ENCODE results near the gene OR2J3. TPM values are rescaled to one million over a fixed set of nuclear protein-coding genes. Genes with fewer than 3 reads are reported as not detected.
"Not testable (repeated sequence)": the region's sequence is repeated elsewhere in the genome, so short reads cannot be mapped to it uniquely, and the experiment has no call there.

The OR2J3 gene
- total RNA-seq = not detected

GRCh38 chr6:29107758-29108157 lies at the start of gene OR2J3:
OR2J3 (plus strand) TSS chr6:29108058; CDS start chr6:29111891, 3,833 bp downstream.
- DNase-seq = no peak
- no peak within 1 kb of the TSS for H3K4me3 Mint-ChIP-seq
- no peaks in the 10 kb centered on the region for H3K36me3 Mint-ChIP-seq (ENCODE audit: insufficient read depth)
- no peaks in the 10 kb centered on the region for H3K9me3 Mint-ChIP-seq
- H3K27me3 Mint-ChIP-seq (ENCODE audit: low read depth) = peaks cover 45% of the 10 kb centered on the region
- no peaks in the 10 kb centered on the region for H3K4me1 Mint-ChIP-seq (ENCODE audit: low read depth)
- no peak for ATAC-seq

- Mint-ChIP-seq H3K4me1 (ENCODE audit: low read depth) (no peaks in the 10 kb centered on the region), H3K4me3 (no peak overlapping the region), H3K9me3 (no peaks in the 10 kb centered on the region), H3K27me3 (ENCODE audit: low read depth) (peaks cover 42% of the 10 kb centered on the region), H3K36me3 (ENCODE audit: insufficient read depth) (no peaks in the 10 kb centered on the region)
- ATAC-seq = peak in 1 of 2 donors; percentile 35
- DNase-seq = no peak
These were observed 35.8 kb upstream of the OR2J3 start for GRCh38 chr6:29071831-29072723.

DNA sequence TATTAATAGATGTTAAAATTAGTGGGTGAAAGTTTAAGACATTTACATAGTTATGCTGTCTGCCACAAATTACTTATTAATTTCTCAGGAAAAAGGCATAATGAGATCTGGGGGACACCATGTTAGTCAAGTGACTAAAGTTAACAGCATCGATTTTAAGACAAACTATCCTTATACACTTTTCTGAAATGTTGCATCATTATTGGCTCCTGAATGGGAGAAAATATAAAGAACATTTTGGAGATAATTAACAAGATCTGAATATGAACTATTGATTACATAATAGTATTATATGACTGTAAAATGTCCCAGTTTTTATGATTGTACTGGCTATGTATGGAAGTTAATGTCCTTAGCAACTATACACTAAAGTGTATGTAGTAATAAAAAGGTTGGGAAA lies 28.7 kb upstream of the OR2J3 start:
- Mint-ChIP-seq H3K4me1 (ENCODE audit: low read depth) (no peaks in the 10 kb centered on the region), H3K36me3 (ENCODE audit: insufficient read depth) (no peaks in the 10 kb centered on the region), H3K9me3 (no peaks in the 10 kb centered on the region), H3K27me3 (ENCODE audit: low read depth) (peaks cover 5% of the 10 kb centered on the region), H3K4me3 (no peak overlapping the region)
- no peak for DNase-seq
- no peak for ATAC-seq

- DNase-seq (no peak), ATAC-seq (no peak)
- Mint-ChIP-seq H3K4me3 (no peak overlapping the region), H3K9me3 (no peaks in the 10 kb centered on the region), H3K4me1 (ENCODE audit: low read depth) (no peaks in the 10 kb centered on the region), H3K27me3 (ENCODE audit: low read depth) (peaks cover 7% of the 10 kb centered on the region), H3K36me3 (ENCODE audit: insufficient read depth) (no peaks in the 10 kb centered on the region)
These were observed 26.5 kb upstream of the OR2J3 start for GRCh38 chr6:29081312-29081711.

GRCh38 chr6:29082457-29082856 lies 25.4 kb upstream of the OR2J3 start:
- H3K9me3 Mint-ChIP-seq = no peaks in the 10 kb centered on the region

GRCh38 chr6:29087213-29087612 lies 20.6 kb upstream of the OR2J3 start, which contains the start of gene OR2B3:
OR2B3 (minus strand) TSS chr6:29087313; CDS start chr6:29087248, 65 bp downstream.
- DNase-seq (no peak), ATAC-seq (no peak)
- H3K36me3 Mint-ChIP-seq (ENCODE audit: insufficient read depth) = no peaks in the 10 kb centered on the region
- no peaks in the 10 kb centered on the region for H3K9me3 Mint-ChIP-seq
- no peaks in the 10 kb centered on the region for H3K4me1 Mint-ChIP-seq (ENCODE audit: low read depth)
- H3K27me3 Mint-ChIP-seq (ENCODE audit: low read depth) = peaks cover 32% of the 10 kb centered on the region
- no peak within 1 kb of the TSS for H3K4me3 Mint-ChIP-seq

More at GRCh38 chr6:29082457-29082856, 25.4 kb upstream of the OR2J3 start:
- Mint-ChIP-seq H3K36me3 (ENCODE audit: insufficient read depth) (no peaks in the 10 kb centered on the region), H3K27me3 (ENCODE audit: low read depth) (peaks cover 12% of the 10 kb centered on the region), H3K4me3 (no peak overlapping the region), H3K4me1 (ENCODE audit: low read depth) (no peaks in the 10 kb centered on the region)
- ATAC-seq (no peak), DNase-seq (no peak)

DNA sequence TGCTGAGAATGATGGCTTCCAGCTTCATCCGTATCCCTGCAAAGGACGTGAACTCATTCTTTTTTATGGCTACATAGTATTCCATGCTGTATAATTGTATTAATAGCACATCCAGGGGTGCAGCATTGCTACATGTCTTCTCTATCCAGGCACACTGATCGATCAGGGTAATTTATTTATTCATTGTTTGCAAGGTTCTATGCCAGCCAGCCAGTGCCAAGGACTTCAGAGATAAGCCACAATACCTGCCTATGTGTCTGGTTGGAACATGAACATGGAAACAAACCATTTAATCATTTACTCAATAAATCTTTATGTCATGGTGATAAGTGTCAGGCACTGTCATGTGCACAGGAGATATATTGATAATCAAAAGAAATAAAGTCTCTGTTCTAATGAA lies 14.9 kb upstream of the OR2J3 start:
- peaks cover 27% of the 10 kb centered on the region for H3K27me3 Mint-ChIP-seq (ENCODE audit: low read depth)
- no peak for DNase-seq
- no peak overlapping the region for H3K4me3 Mint-ChIP-seq
- H3K36me3 Mint-ChIP-seq (ENCODE audit: insufficient read depth) = no peaks in the 10 kb centered on the region
- no peaks in the 10 kb centered on the region for H3K9me3 Mint-ChIP-seq
- no peak for ATAC-seq
- H3K4me1 Mint-ChIP-seq (ENCODE audit: low read depth) = no peaks in the 10 kb centered on the region

DNA sequence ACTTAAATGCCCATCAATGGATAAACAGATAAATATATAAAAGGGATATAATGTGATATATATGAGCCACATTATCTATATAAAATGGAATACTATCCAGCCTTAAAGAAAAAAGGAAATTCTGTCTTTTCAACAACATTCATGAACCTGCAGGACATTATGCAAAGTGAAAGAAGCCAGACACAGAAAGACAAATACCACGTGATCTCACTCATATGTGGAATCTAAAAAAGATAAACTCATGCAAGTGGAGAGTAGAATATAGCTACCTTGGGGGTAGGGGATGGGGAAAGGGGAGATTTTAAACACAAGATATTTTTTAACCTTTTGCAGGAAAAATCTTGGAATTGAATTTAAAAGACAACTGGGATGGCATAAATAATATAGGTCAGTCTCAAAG lies 10.1 kb upstream of the OR2J3 start:
- DNase-seq (no peak), ATAC-seq (no peak)
- Mint-ChIP-seq H3K27me3 (ENCODE audit: low read depth) (peaks cover 9% of the 10 kb centered on the region), H3K4me1 (ENCODE audit: low read depth) (no peaks in the 10 kb centered on the region), H3K4me3 (no peak overlapping the region), H3K9me3 (no peaks in the 10 kb centered on the region), H3K36me3 (ENCODE audit: insufficient read depth) (no peaks in the 10 kb centered on the region)

DNA sequence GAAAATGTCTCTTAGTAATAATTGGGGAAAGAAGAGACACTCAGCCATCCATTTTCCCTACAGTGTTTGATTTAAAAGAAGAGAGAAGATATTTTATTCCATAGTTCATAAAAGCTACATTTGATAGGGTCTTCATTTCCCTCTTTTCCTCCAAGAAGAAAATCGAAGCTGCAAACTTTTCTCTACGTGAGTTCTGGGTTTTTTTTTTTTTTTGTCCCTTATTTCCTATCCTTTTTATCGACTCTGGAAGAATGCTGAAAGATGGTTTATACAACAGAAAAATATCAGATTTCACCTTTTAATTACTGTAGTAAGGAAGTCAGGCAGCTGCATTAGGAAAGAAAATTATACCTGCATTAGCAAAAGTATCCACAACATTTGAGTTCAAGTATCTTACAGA lies 8.7 kb upstream of the OR2J3 start, which contains the start of gene OR2J1:
Gene OR2J1, plus strand, starts transcription at position 301 of the 400 bp plus-strand sequence. CDS start 1,453 bp downstream, outside the sequence.
- DNase-seq = no peak
- no peak within 1 kb of the TSS for H3K4me3 Mint-ChIP-seq
- no peaks in the 10 kb centered on the region for H3K4me1 Mint-ChIP-seq (ENCODE audit: low read depth)
- ATAC-seq = no peak
- peaks cover 13% of the 10 kb centered on the region for H3K27me3 Mint-ChIP-seq (ENCODE audit: low read depth)
- no peaks in the 10 kb centered on the region for H3K9me3 Mint-ChIP-seq
- no peaks in the 10 kb centered on the region for H3K36me3 Mint-ChIP-seq (ENCODE audit: insufficient read depth)

DNA sequence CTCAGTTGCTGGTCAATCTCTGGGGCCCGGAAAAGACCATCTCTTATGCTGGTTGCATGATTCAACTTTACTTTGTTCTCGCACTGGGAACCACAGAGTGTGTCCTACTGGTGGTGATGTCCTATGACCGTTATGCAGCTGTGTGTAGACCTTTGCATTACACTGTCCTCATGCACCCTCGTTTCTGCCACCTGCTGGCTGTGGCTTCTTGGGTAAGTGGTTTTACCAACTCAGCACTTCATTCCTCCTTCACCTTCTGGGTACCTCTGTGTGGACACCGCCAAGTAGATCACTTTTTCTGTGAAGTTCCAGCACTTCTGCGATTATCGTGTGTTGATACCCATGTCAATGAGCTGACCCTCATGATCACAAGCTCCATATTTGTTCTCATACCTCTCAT lies 4.3 kb downstream of the OR2J3 start:
- DNase-seq (no peak), ATAC-seq (no peak)
- H3K4me3 Mint-ChIP-seq = no peak overlapping the region
- H3K27me3 Mint-ChIP-seq (ENCODE audit: low read depth) = peaks cover 28% of the 10 kb centered on the region
- H3K9me3 Mint-ChIP-seq = no peaks in the 10 kb centered on the region
- H3K36me3 Mint-ChIP-seq (ENCODE audit: insufficient read depth) = no peaks in the 10 kb centered on the region
- no peaks in the 10 kb centered on the region for H3K4me1 Mint-ChIP-seq (ENCODE audit: low read depth)

DNA sequence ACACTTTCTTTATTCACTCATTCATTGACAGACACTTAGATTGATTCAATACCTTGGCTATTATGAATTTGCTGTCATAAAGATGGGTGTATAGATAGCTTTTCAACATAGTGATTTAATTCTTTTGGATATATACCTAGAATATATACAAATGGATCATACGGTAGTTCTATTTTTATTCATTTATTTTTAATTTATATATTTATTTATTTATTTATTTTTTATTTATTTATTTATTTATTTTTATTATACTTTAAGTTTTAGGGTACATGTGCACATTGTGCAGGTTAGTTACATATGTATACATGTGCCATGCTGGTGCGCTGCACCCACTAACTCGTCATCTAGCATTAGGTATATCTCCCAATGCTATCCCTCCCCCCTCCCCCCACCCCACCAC lies 7.1 kb downstream of the OR2J3 start:
- H3K9me3 Mint-ChIP-seq; H3K4me3 Mint-ChIP-seq; H3K4me1 Mint-ChIP-seq (ENCODE audit: low read depth); H3K36me3 Mint-ChIP-seq (ENCODE audit: insufficient read depth); DNase-seq; ATAC-seq: not testable (repeated sequence)
- peaks cover 36% of the 10 kb centered on the region for H3K27me3 Mint-ChIP-seq (ENCODE audit: low read depth)

DNA sequence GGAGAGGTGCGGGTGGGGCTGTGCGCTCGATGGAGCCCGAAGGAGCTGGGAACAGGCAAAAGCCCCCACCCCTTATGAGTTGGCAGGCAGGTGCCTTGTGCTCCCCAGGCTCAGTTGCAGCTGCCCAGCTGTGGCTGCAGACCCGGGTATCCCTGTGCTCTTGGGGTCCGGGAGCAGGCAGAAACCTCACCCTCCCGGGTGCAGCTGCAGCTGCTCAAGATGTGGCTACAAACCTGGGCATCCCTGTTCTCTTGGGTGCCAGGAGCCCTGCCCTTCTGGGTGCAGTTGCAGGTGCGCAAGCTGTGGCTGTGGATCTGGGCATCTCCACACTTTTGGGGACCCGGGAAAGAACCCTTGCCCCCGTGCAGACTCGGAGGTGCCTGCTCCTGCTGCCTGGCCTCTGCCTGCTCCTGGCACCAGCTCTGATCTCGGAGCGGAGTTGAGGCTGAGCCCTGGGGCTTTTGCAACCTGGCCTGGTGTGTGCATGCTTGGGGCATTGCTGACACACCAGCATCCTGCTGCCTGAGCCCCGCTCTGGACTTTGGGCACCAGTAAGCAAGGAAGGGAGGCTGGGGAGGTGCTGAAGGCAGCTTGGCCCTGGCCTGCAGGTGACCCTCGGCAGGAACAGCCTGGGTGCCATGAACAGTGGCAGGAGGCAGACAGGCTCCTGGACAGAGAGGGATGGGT lies 21.6 kb downstream of the OR2J3 start:
- Mint-ChIP-seq H3K4me3 (no peak overlapping the region), H3K36me3 (ENCODE audit: insufficient read depth) (no peaks in the 10 kb centered on the region), H3K4me1 (ENCODE audit: low read depth) (no peaks in the 10 kb centered on the region), H3K27me3 (ENCODE audit: low read depth) (peaks cover 21% of the 10 kb centered on the region), H3K9me3 (no peaks in the 10 kb centered on the region)
- no peak for DNase-seq
- no peak for ATAC-seq

DNA sequence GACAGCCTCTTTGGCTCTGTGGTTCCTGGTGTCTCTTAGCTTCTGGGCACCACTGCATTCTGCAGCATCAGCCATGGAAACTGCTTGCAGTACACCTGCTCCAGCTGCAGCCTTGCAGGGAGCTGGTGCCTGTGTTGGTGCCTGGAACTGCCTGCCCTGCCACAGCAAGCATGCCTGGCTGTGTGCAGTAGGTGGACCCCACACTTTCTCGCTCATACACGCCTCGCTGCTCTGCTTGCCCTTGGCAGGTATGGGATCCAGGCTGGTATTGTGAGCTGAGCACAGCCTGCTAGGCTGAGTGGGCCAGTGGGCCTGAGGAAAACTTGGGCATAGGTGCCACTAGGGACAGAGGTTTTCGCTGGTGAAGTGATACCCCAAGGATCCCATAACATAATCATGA lies 22.8 kb downstream of the OR2J3 start:
- Mint-ChIP-seq H3K36me3 (ENCODE audit: insufficient read depth) (no peaks in the 10 kb centered on the region), H3K4me3 (no peak overlapping the region), H3K27me3 (ENCODE audit: low read depth) (peaks cover 23% of the 10 kb centered on the region), H3K9me3 (no peaks in the 10 kb centered on the region), H3K4me1 (ENCODE audit: low read depth) (no peaks in the 10 kb centered on the region)
- no peak for DNase-seq
- no peak for ATAC-seq

DNA sequence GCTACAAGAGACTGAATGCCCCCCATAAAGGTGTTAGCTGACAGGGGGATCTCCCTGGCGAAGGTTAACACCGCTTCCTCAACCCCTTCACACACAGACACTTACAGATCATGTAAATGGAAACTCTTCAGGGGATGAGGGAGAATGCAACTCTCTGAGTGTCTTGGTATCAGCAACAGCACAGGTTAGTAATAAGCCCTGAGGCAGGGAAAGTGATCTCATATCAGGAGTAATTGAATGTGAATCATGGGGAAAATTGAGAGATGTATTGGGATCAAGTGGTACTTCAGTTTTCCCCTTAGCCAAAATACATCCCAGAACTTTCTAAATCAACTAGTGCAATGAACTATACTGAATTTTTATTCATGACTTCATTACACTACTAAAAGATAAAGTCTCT lies 23.8 kb downstream of the OR2J3 start:
- Mint-ChIP-seq H3K4me1 (ENCODE audit: low read depth) (no peaks in the 10 kb centered on the region), H3K36me3 (ENCODE audit: insufficient read depth) (no peaks in the 10 kb centered on the region), H3K9me3 (no peaks in the 10 kb centered on the region), H3K4me3 (no peak overlapping the region), H3K27me3 (ENCODE audit: low read depth) (peaks cover 24% of the 10 kb centered on the region)
- DNase-seq (no peak), ATAC-seq (no peak)

DNA sequence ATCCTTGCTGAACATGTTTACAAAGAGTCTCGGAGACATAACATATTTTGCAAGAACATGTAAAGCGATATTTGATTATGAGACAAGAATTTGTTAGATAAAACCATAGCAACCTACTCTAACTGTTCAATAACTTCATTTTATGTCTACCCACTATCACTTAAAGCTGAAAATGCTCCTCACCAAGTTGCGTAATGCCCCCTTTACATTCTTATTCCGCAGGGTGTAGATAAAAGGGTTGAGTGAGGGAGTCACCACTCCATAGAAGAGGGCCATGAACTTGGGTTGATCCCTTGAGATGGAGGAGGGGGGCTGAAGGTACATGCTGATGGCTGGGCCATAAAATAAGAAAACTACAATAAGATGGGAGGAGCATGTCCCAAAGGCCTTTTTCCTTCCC lies 29.9 kb downstream of the OR2J3 start:
- Mint-ChIP-seq H3K4me3 (no peak overlapping the region), H3K9me3 (no peaks in the 10 kb centered on the region), H3K27me3 (ENCODE audit: low read depth) (peaks cover 24% of the 10 kb centered on the region), H3K36me3 (ENCODE audit: insufficient read depth) (no peaks in the 10 kb centered on the region), H3K4me1 (ENCODE audit: low read depth) (no peaks in the 10 kb centered on the region)
- DNase-seq = no peak
- no peak for ATAC-seq
